Measurements from ENCODE around the gene ANKRD44. TPM values are rescaled to one million over a fixed set of nuclear protein-coding genes. Genes with fewer than 3 reads are reported as not detected.

The ANKRD44 gene
- total and polyA plus RNA-seq, 2 of the 8 experiments (the other 6 are each of a cell fraction or from before 2014, with no cell fraction given): 1.2 to 1.3 TPM

DNA sequence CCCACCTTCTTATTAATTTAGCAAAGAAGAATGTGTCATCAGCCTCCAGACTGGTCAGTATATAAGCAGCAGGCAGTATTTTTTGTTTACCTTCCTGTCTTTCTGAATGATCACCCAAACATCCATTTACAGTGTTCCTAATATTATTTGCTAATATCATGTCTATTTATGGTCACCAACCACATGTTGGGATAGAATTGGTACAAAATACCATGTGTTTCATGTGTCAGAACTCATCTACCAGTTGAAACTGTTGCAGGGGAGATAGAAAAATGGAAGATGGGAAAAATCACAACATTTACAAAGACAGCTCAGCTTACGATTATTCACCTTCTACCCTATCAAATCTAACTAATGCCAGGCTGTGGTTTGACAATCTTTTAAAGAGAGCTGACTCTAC is 66.2 kb downstream of the ANKRD44 start:
- TF ChIP-seq BACH1 (IDR thresholded peaks at IDR 0.05; ENCODE audit: low read length) (no peak), SAP30 (IDR thresholded peaks at IDR 0.05; ENCODE audit: insufficient read depth, insufficient replicate concordance, low read length) (no peak), RBBP5 (IDR thresholded peaks at IDR 0.05; ENCODE audit: borderline replicate concordance, low read depth, low read length) (no peak)
- no peak overlapping the region for H2AK5ac ChIP-seq (ENCODE audit: low read depth, low read length)
- FAIRE-seq (no peak), DNase-seq (ENCODE audit: low read depth in 1 of 2, low spot score in 2 of 2) (no peak)
- no peak overlapping the region for H4K5ac ChIP-seq (ENCODE audit: insufficient read length, low read depth, low read length)
- no peaks in the 10 kb centered on the region for H3K9me3 ChIP-seq (ENCODE audit: insufficient read depth in 2 of 2, low read depth in 1 of 2, low read length in 1 of 2)
- no peaks in the 10 kb centered on the region for H4K20me1 ChIP-seq (replicated peaks in 1 of 2; ENCODE audit: control insufficient read depth in 1 of 2, insufficient read depth in 2 of 2, low read length in 2 of 2)
- no peak overlapping the region for H2BK12ac ChIP-seq (ENCODE audit: low read depth, low read length)
- no peak overlapping the region for H3K9ac ChIP-seq (replicated peaks in 1 of 4; ENCODE audit: extremely low read depth in 1 of 4, low read depth in 3 of 4, low read length in 3 of 4)
- no peaks in the 10 kb centered on the region for H3K36me3 ChIP-seq (ENCODE audit: control insufficient read depth in 2 of 4, insufficient read depth in 4 of 4, low read length in 3 of 4)
- no peak overlapping the region for H3K56ac ChIP-seq (replicated peaks; ENCODE audit: insufficient read length, low read depth, low read length)
- no peak overlapping the region for H3K18ac ChIP-seq (ENCODE audit: extremely low read depth, low read length)
- H3K79me2 ChIP-seq (ENCODE audit: control insufficient read depth in 1 of 2, insufficient read depth in 2 of 2, low read length in 2 of 2): no peaks in the 10 kb centered on the region
- 86% methylated on average over 1 of the region's 1 CpG; no CpG with 5 or more reads in 1 of the 2 experiments for WGBS, 2 experiments (ENCODE audit: extremely low coverage in 1 of 2, insufficient coverage in 1 of 2, insufficient read length in 1 of 2, insufficient replicate concordance in 2 of 2, low coverage in 1 of 2, low lambda C conversion rate in 2 of 2, missing lambda C conversion rate in 1 of 2)
- H4K8ac ChIP-seq (ENCODE audit: extremely low read depth, insufficient read depth, low read length): no peak overlapping the region
- H3K23ac ChIP-seq (ENCODE audit: insufficient read length): no peak overlapping the region
- H2AFZ ChIP-seq (ENCODE audit: low read length): no peak overlapping the region
- H3K4ac ChIP-seq (replicated peaks; ENCODE audit: insufficient read length, low read depth, low read length): no peak overlapping the region
- no peak overlapping the region for H2BK5ac ChIP-seq (ENCODE audit: low read depth, low read length)
- H4K91ac ChIP-seq (replicated peaks; ENCODE audit: insufficient read length, low read length): no peak overlapping the region
- H3K14ac ChIP-seq (ENCODE audit: insufficient read length): no peak overlapping the region
- H2BK120ac ChIP-seq (replicated peaks; ENCODE audit: low read depth, low read length): no peak overlapping the region
- H3K27ac ChIP-seq (ENCODE audit: low read depth, low read length): no peak overlapping the region
- no peak overlapping the region for H2BK15ac ChIP-seq (ENCODE audit: low read length)
- POLR2A ChIA-PET (ENCODE audit: partially characterized antibody): no interaction called here
- H3K4me3 ChIP-seq (ENCODE audit: extremely low read depth in 1 of 4, insufficient read depth in 2 of 4, low read depth in 3 of 4, low read length in 4 of 4): no peak overlapping the region
- no peaks in the 10 kb centered on the region for H3K23me2 ChIP-seq (ENCODE audit: low read depth, low read length)
- no peaks in the 10 kb centered on the region for H3K4me1 ChIP-seq (replicated peaks in 1 of 4; ENCODE audit: control insufficient read depth in 3 of 4, insufficient read depth in 4 of 4, low read length in 3 of 4)
- H2BK20ac ChIP-seq (ENCODE audit: low read length): no peak overlapping the region
- no peaks in the 10 kb centered on the region for H3K27me3 ChIP-seq (replicated peaks in 1 of 4; ENCODE audit: control insufficient read depth in 3 of 4, extremely low read depth in 1 of 4, insufficient read depth in 3 of 4, low read length in 3 of 4)
- CTCF ChIA-PET (ENCODE audit: partially characterized antibody): interaction anchor here (0.8 to 1.6 kb wide), 4 partner anchors 12 to 169 kb away, joined by 3 read pairs; no protein-coding TSS in a partner anchor
- H3K4me2 ChIP-seq (ENCODE audit: insufficient read depth in 1 of 2, low read depth in 2 of 2, low read length in 2 of 2): no peak overlapping the region
- no peaks in the 10 kb centered on the region for H3K79me1 ChIP-seq (ENCODE audit: low read depth, low read length)

Data from H1 (cell line).